ENCODE results near the gene LEFTY2.

GRCh38 chr1:225887030-225887314 lies 54.0 kb downstream of the LEFTY2 start:
- no peak for TF ChIP-seq ZNF274 (IDR thresholded peaks at IDR 0.05; ENCODE audit: low read depth, low read length)
- no peak for TF ChIP-seq YY1 (IDR thresholded peaks at IDR 0.05; ENCODE audit: insufficient read depth, insufficient read length)
